GM10266 (cell line): ENCODE data around the gene TTC32.

Source experiments
- DNase-seq: peaks from one replicate; pipeline ENCODE4 v3.0.0; 2012; ENCODE audit errors: extremely low spot score
- CTCF ChIP-seq: IDR thresholded peaks from 2 replicates; pipeline ENCODE4 v1.5.1; 2012; ENCODE audit warnings: mild to moderate bottlenecking, low read depth; ENCODE audit not compliant: control insufficient read depth, insufficient read depth; ENCODE audit errors: missing control alignments

TTC32 gene

GRCh38 chr2:19879120-19879519, 22.7 kb downstream of the TTC32 start:
- TF ChIP-seq CTCF: no peak

GRCh38 chr2:19878268-19879046, 23.3 kb downstream of the TTC32 start:
- DNase-seq: no peak

More at GRCh38 chr2:19879120-19879519, 22.7 kb downstream of the TTC32 start:
- no peak for DNase-seq

GRCh38 chr2:19876751-19877150, 25.0 kb downstream of the TTC32 start:
- DNase-seq: no peak
- TF ChIP-seq CTCF: no peak

More at GRCh38 chr2:19878268-19879046, 23.3 kb downstream of the TTC32 start:
- no peak for TF ChIP-seq CTCF

- no peak for TF ChIP-seq CTCF
- no peak for DNase-seq
Measured at GRCh38 chr2:19875280-19875679, 26.5 kb downstream of the TTC32 start.

GRCh38 chr2:19874726-19875125, 27.1 kb downstream of the TTC32 start:
- DNase-seq: no peak
- no peak for TF ChIP-seq CTCF

- DNase-seq: no peak
- TF ChIP-seq CTCF: no peak
Measured at GRCh38 chr2:19873014-19873413, 28.8 kb downstream of the TTC32 start.

GRCh38 chr2:19872302-19872701, 29.5 kb downstream of the TTC32 start:
- TF ChIP-seq CTCF: no peak
- DNase-seq: no peak
